HCT116 (cell line): ENCODE measurements around the gene CMPK2. TPM values are rescaled to one million over a fixed set of nuclear protein-coding genes. Genes with fewer than 3 reads are reported as not detected.

ENCODE experiments used
- ATAC-seq: fragments of 200-7000 bp; cut with Tn5 transposase; 2 replicates; pipeline ENCODE4 v1.9.1; 2020; ENCODE audit warnings: mild to moderate bottlenecking, moderate library complexity
- BruUV-seq: library from RNA; stranded (reverse); fragments of 400-500 nt; replicated peaks from 2 replicates; lab custom pipeline; 2021; lab: Mats Ljungman, UMichigan
- CTCF ChIA-PET: fragments of 300-600 bp; sonication (Branson Sonifier 250); formaldehyde crosslinking; loops from one replicate; lab custom pipeline; 2021; ENCODE audit warnings: antibody characterized with exemption; lab: Charles Lee
- POLR2A ChIA-PET: fragments of 300-600, 350-600 bp; sonication (Branson Sonifier 250); formaldehyde crosslinking; loops from one replicate; lab custom pipeline; 2021; ENCODE audit warnings: antibody characterized with exemption; lab: Charles Lee
- RAD21 ChIA-PET, 2 experiments: fragments of 300-600 bp; sonication (Branson Sonifier 250); formaldehyde crosslinking; loops; one replicate each; lab custom pipeline; 2023; ENCODE audit warnings: low total read pairs in 2 of 2; ENCODE audit not compliant: uncharacterized antibody in 2 of 2, unreplicated experiment in 2 of 2, low non-redundant PET in 1 of 2; lab: Charles Lee
- DNase-seq: peaks from one replicate; pipeline ENCODE4 v3.0.0-alpha.2; 2010; ENCODE audit warnings: low read depth, low spot score
- H2AFZ ChIP-seq: fragments of 200-600 bp; shearing (Covaris generic), sonication (generic); 2 replicates; pipeline ENCODE4 v1.6.1; 2017; ENCODE audit warnings: low read depth, mixed run types, mixed read lengths, antibody characterized with exemption, low read length; ENCODE audit not compliant: poor library complexity, severe bottlenecking
- H3K27ac ChIP-seq: 2 replicates; pipeline ENCODE4 v1.5.1; 2012; ENCODE audit warnings: low read depth, low read length
- H3K27me3 ChIP-seq: fragments of 200-600 bp; sonication (generic); 2 replicates; pipeline ENCODE4 v1.6.1; 2016; ENCODE audit warnings: mixed run types, low read length, mixed read lengths; ENCODE audit not compliant: insufficient read depth
- H3K36me3 ChIP-seq, 2 experiments: fragments of 200-500 bp in 1 of 2; fragments of 200-600 bp in 1 of 2; sonication (Bioruptor generic) in 1 of 2; sonication (generic) in 1 of 2; 2 replicates each; pipeline versions ENCODE4 v1.5.1 to v1.6.1; 2014 to 2016; ENCODE audit warnings: low read length in 2 of 2, inconsistent platforms in 1 of 2, mixed read lengths in 1 of 2, mixed run types in 1 of 2; ENCODE audit not compliant: insufficient read depth in 2 of 2, control insufficient read depth in 1 of 2
- H3K4me1 ChIP-seq, 2 experiments: fragments of 200-600 bp in 1 of 2; sonication (generic) in 1 of 2; 2 replicates each; pipeline versions ENCODE4 v1.5.1 to v1.6.1; 2012 to 2017; ENCODE audit warnings: low read length in 2 of 2, inconsistent platforms in 1 of 2, mild to moderate bottlenecking in 1 of 2, mixed read lengths in 1 of 2, mixed run types in 1 of 2, moderate library complexity in 1 of 2; ENCODE audit not compliant: insufficient read depth in 2 of 2, control insufficient read depth in 1 of 2
- H3K4me2 ChIP-seq: fragments of 200-600 bp; sonication (generic); 2 replicates; pipeline ENCODE4 v1.6.1; 2017; ENCODE audit warnings: mixed run types, low read length, mixed read lengths
- H3K4me3 ChIP-seq, 2 experiments: fragments of 200-600 bp in 1 of 2; sonication (generic) in 1 of 2; replicated peaks in 1 of 2; 2 replicates each; pipeline ENCODE4 v1.5.1; 2011 to 2016; ENCODE audit warnings: low read length in 2 of 2, control low read depth in 1 of 2, low read depth in 1 of 2, mild to moderate bottlenecking in 1 of 2, mixed read lengths in 1 of 2, mixed run types in 1 of 2
- H3K79me2 ChIP-seq: fragments of 200-600 bp; sonication (generic); 2 replicates; pipeline ENCODE4 v1.6.1; 2017; ENCODE audit warnings: mild to moderate bottlenecking, mixed run types, low read length, moderate library complexity, mixed read lengths; ENCODE audit not compliant: insufficient read depth
- H3K9ac ChIP-seq: fragments of 200-600 bp; sonication (generic); 2 replicates; pipeline ENCODE4 v1.6.1; 2016; ENCODE audit warnings: low read length, mixed read lengths
- H3K9me2 ChIP-seq: fragments of 200-600 bp; sonication (generic), shearing (Covaris generic); 2 replicates; pipeline ENCODE4 v1.6.1; 2017; ENCODE audit warnings: mixed run types, mild to moderate bottlenecking, moderate library complexity; ENCODE audit not compliant: insufficient read depth
- H3K9me3 ChIP-seq, 2 experiments: fragments of 200-500 bp in 1 of 2; fragments of 200-600 bp in 1 of 2; sonication (Bioruptor generic) in 1 of 2; sonication (generic) in 1 of 2; 2 replicates each; pipeline ENCODE4 v1.6.1; 2014 to 2017; ENCODE audit warnings: low read length in 2 of 2, mixed read lengths in 2 of 2, inconsistent platforms in 1 of 2, low read depth in 1 of 2, mild to moderate bottlenecking in 1 of 2, mixed run types in 1 of 2, moderate library complexity in 1 of 2; ENCODE audit not compliant: control insufficient read depth in 1 of 2, insufficient read depth in 1 of 2
- H4K20me1 ChIP-seq: fragments of 200-600 bp; sonication (generic), shearing (Covaris generic); 2 replicates; pipeline ENCODE4 v1.6.1; 2017; ENCODE audit warnings: mixed run types, mild to moderate bottlenecking, moderate library complexity; ENCODE audit not compliant: insufficient read depth
- CBX3 ChIP-seq: IDR thresholded peaks from 2 replicates; pipeline ENCODE4 v1.6.1; 2012; ENCODE audit warnings: low read depth
- CEBPB ChIP-seq: IDR thresholded peaks from 2 replicates; pipeline ENCODE4 v1.6.1; 2012; ENCODE audit warnings: low read depth
- EGR1 ChIP-seq: IDR thresholded peaks from 2 replicates; pipeline ENCODE4 v1.6.1; 2012; ENCODE audit warnings: low read depth
- ELF1 ChIP-seq: IDR thresholded peaks from 2 replicates; pipeline ENCODE4 v1.6.1; 2012; ENCODE audit warnings: low read depth, borderline replicate concordance
- EZH2 ChIP-seq: fragments of 200-600 bp; sonication (generic); IDR thresholded peaks from 2 replicates; pipeline ENCODE4 v1.6.1; 2017; ENCODE audit warnings: antibody characterized with exemption, mixed run types
- EZH2phosphoT487 ChIP-seq: fragments of 200-600 bp; IDR thresholded peaks from 2 replicates; pipeline ENCODE4 v1.6.1; 2018; ENCODE audit warnings: antibody characterized with exemption, borderline replicate concordance
- FOSL1 ChIP-seq: IDR thresholded peaks from 2 replicates; pipeline ENCODE4 v1.6.1; 2012; ENCODE audit warnings: low read depth
- JUND ChIP-seq: IDR thresholded peaks from 2 replicates; pipeline ENCODE4 v1.6.1; 2012
- POLR2A ChIP-seq: IDR thresholded peaks from 2 replicates; pipeline ENCODE4 v1.7.0; 2011; ENCODE audit warnings: borderline replicate concordance; ENCODE audit not compliant: insufficient read depth, insufficient read length; ENCODE audit errors: extremely low read depth
- RAD21 ChIP-seq: IDR thresholded peaks from 2 replicates; pipeline ENCODE4 v1.6.1; 2012; ENCODE audit warnings: low read depth, mild to moderate bottlenecking
- SIN3A ChIP-seq: IDR thresholded peaks from 2 replicates; pipeline ENCODE4 v1.6.1; 2012; ENCODE audit warnings: low read depth
- SP1 ChIP-seq: IDR thresholded peaks from 2 replicates; pipeline ENCODE4 v1.6.1; 2012; ENCODE audit warnings: low read depth
- TCF7L2 ChIP-seq: IDR thresholded peaks from 2 replicates; pipeline ENCODE4 v1.7.0; 2011; ENCODE audit warnings: borderline replicate concordance, inconsistent platforms; ENCODE audit not compliant: insufficient read depth, insufficient read length; ENCODE audit errors: extremely low read depth
- YY1 ChIP-seq: IDR thresholded peaks from 2 replicates; pipeline ENCODE4 v1.6.1; 2011; ENCODE audit warnings: low read length, low read depth, moderate library complexity, mild to moderate bottlenecking; ENCODE audit not compliant: insufficient replicate concordance; ENCODE audit errors: extremely low read depth
- ZFX ChIP-seq: fragments of 450-650 bp; IDR thresholded peaks from 2 replicates; pipeline ENCODE4 v1.6.1; 2017
- ZNF274 ChIP-seq: fragments of 200-500 bp; sonication (Bioruptor generic); IDR thresholded peaks from 2 replicates; pipeline ENCODE4 v1.6.1; 2014; ENCODE audit warnings: mild to moderate bottlenecking, low read depth, low read length, inconsistent platforms
- intact Hi-C: fragments of 100-400 bp; cut with micrococcal nuclease; formaldehyde crosslinking; loops from 2 replicates; pipeline ENCODE4 v1.10.0; 2022
- total RNA-seq: library from RNA; stranded (reverse); gene quantifications from one replicate; pipeline ENCODE4 v1.2.1, GENCODE V29; 2021; ENCODE audit not compliant: unreplicated experiment
- TF ChIP-seq, protein P1 (sequence below): IDR thresholded peaks from 2 replicates; pipeline ENCODE4 v1.6.1; 2012
- TF ChIP-seq, protein P2 (sequence below), 3 experiments: fragments of 200-600 bp in 1 of 3; sonication (generic) in 1 of 3; IDR thresholded peaks in 2 of 3; conservative IDR thresholded peaks in 1 of 3; 2 replicates each; pipeline ENCODE4 v1.5.1; 2012 to 2017; ENCODE audit warnings: low read depth in 2 of 3, low read length in 2 of 3, antibody characterized with exemption in 1 of 3, borderline replicate concordance in 1 of 3, control low read depth in 1 of 3, mild to moderate bottlenecking in 1 of 3, mixed read lengths in 1 of 3, mixed run types in 1 of 3, moderate library complexity in 1 of 3; ENCODE audit not compliant: insufficient read depth in 1 of 3
- TF ChIP-seq, protein P3 (sequence below): IDR thresholded peaks from 2 replicates; pipeline ENCODE4 v1.6.1; 2012
- TF ChIP-seq, protein P4 (sequence below): IDR thresholded peaks from 2 replicates; pipeline ENCODE4 v1.6.1; 2012; ENCODE audit warnings: low read depth

Gene CMPK2
- total RNA-seq, 1 experiment from 2014 or later: 1.5 TPM

DNA sequence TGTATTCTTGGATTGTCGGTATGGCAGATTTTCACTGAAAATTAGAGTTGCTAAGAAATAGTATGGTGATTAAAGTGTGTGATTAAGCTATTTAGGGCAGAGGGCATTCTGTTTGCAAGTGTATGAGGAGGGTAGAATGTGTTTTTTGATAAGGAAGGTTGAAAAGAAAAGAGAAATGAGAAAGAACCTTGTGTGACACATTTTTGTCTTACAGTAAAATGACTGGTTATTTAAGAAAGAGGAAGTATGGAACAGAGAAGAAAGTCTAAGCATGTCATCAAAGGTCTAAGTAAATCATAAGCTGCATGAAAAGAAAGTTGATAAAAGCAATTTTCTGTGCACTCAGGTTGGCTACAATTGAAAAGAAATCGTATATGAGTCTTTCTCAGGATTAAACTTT is 6.7 kb upstream of the CMPK2 start:
- peaks cover 0 to 3% of the 10 kb centered on the region in 2 experiments; a peak in 1 of 4 replicates for H3K4me1 ChIP-seq
- no TSS peak for BruUV-seq
- H3K27me3 ChIP-seq: 0 out of 2 replicates have a peak, but pooled peaks cover 4% of the 10 kb centered on the region
- no peak for TF ChIP-seq EZH2phosphoT487
- TF ChIP-seq SP1: no peak
- no peak for TF ChIP-seq ELF1
- no peak for TF ChIP-seq EGR1
- TF ChIP-seq CEBPB: no peak
- TF ChIP-seq SIN3A: no peak
- no peak for TF ChIP-seq EZH2
- no peak for TF ChIP-seq JUND
- TF ChIP-seq, protein P1, sequence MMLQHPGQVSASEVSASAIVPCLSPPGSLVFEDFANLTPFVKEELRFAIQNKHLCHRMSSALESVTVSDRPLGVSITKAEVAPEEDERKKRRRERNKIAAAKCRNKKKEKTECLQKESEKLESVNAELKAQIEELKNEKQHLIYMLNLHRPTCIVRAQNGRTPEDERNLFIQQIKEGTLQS: no peak
- TF ChIP-seq, protein P2, sequence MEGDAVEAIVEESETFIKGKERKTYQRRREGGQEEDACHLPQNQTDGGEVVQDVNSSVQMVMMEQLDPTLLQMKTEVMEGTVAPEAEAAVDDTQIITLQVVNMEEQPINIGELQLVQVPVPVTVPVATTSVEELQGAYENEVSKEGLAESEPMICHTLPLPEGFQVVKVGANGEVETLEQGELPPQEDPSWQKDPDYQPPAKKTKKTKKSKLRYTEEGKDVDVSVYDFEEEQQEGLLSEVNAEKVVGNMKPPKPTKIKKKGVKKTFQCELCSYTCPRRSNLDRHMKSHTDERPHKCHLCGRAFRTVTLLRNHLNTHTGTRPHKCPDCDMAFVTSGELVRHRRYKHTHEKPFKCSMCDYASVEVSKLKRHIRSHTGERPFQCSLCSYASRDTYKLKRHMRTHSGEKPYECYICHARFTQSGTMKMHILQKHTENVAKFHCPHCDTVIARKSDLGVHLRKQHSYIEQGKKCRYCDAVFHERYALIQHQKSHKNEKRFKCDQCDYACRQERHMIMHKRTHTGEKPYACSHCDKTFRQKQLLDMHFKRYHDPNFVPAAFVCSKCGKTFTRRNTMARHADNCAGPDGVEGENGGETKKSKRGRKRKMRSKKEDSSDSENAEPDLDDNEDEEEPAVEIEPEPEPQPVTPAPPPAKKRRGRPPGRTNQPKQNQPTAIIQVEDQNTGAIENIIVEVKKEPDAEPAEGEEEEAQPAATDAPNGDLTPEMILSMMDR (IDR thresholded peaks at IDR 0.05 in 2 of 3, conservative IDR thresholded peaks at IDR 0.05 in 1 of 3; ENCODE audit: borderline replicate concordance in 1 of 3, insufficient read depth in 1 of 3, low read depth in 2 of 3, low read length in 2 of 3): no peak
- TF ChIP-seq, protein P3, sequence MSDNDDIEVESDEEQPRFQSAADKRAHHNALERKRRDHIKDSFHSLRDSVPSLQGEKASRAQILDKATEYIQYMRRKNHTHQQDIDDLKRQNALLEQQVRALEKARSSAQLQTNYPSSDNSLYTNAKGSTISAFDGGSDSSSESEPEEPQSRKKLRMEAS: no peak
- no peak for TF ChIP-seq RAD21
- no peak for TF ChIP-seq ZFX
- TF ChIP-seq POLR2A: no peak
- TF ChIP-seq FOSL1: no peak
- TF ChIP-seq, protein P4, sequence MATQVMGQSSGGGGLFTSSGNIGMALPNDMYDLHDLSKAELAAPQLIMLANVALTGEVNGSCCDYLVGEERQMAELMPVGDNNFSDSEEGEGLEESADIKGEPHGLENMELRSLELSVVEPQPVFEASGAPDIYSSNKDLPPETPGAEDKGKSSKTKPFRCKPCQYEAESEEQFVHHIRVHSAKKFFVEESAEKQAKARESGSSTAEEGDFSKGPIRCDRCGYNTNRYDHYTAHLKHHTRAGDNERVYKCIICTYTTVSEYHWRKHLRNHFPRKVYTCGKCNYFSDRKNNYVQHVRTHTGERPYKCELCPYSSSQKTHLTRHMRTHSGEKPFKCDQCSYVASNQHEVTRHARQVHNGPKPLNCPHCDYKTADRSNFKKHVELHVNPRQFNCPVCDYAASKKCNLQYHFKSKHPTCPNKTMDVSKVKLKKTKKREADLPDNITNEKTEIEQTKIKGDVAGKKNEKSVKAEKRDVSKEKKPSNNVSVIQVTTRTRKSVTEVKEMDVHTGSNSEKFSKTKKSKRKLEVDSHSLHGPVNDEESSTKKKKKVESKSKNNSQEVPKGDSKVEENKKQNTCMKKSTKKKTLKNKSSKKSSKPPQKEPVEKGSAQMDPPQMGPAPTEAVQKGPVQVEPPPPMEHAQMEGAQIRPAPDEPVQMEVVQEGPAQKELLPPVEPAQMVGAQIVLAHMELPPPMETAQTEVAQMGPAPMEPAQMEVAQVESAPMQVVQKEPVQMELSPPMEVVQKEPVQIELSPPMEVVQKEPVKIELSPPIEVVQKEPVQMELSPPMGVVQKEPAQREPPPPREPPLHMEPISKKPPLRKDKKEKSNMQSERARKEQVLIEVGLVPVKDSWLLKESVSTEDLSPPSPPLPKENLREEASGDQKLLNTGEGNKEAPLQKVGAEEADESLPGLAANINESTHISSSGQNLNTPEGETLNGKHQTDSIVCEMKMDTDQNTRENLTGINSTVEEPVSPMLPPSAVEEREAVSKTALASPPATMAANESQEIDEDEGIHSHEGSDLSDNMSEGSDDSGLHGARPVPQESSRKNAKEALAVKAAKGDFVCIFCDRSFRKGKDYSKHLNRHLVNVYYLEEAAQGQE: no peak
- no peak for TF ChIP-seq CBX3
- no peak for TF ChIP-seq ZNF274
- no peak for TF ChIP-seq YY1
- TF ChIP-seq TCF7L2: no peak
- no peak overlapping the region for H3K4me2 ChIP-seq
- H3K79me2 ChIP-seq: no peaks in the 10 kb centered on the region
- no peaks in the 10 kb centered on the region for H3K9me2 ChIP-seq
- no peak overlapping the region for H3K9ac ChIP-seq
- no peak overlapping the region for H3K4me3 ChIP-seq
- ChIA-PET RAD21 (no interaction called here), CTCF (no interaction called here), POLR2A (no interaction called here)
- H2AFZ ChIP-seq: no peak overlapping the region
- no peaks in the 10 kb centered on the region for H4K20me1 ChIP-seq
- no peaks in the 10 kb centered on the region for H3K9me3 ChIP-seq
- no peak for DNase-seq
- ATAC-seq: no peak
- no peak overlapping the region for H3K27ac ChIP-seq
- H3K36me3 ChIP-seq: no peaks in the 10 kb centered on the region
- intact Hi-C loops: no loop called here
